AG04449 (cell line): ENCODE results near the gene PRKG1.

Source experiments
- CTCF ChIA-PET: fragments of 350-600 bp; formaldehyde crosslinking; extraction: SDS; loops from one replicate; lab custom pipeline; 2021; ENCODE audit warnings: antibody characterized with exemption; lab: Yijun Ruan, JAX
- POLR2A ChIA-PET: fragments of 400-600, 350-600 bp; formaldehyde crosslinking; extraction: SDS; loops from one replicate; lab custom pipeline; 2020; ENCODE audit warnings: antibody characterized with exemption, inconsistent platforms; lab: Yijun Ruan, JAX
- DNase-seq: peaks from one replicate; pipeline ENCODE4 v3.0.0-alpha.2; 2010; ENCODE audit warnings: low read depth, low spot score
- H3K4me3 ChIP-seq: 2 replicates; pipeline ENCODE4 v1.5.1; 2011; ENCODE audit warnings: low read depth, mild to moderate bottlenecking, control low read depth, low read length
- TF ChIP-seq, protein P1 (sequence below): IDR thresholded peaks from one replicate; pipeline ENCODE4 v1.5.1; 2011; ENCODE audit warnings: mild to moderate bottlenecking, moderate library complexity, low read length, control low read depth, inconsistent platforms; ENCODE audit not compliant: insufficient read depth; ENCODE audit errors: missing control alignments

Gene PRKG1

DNA sequence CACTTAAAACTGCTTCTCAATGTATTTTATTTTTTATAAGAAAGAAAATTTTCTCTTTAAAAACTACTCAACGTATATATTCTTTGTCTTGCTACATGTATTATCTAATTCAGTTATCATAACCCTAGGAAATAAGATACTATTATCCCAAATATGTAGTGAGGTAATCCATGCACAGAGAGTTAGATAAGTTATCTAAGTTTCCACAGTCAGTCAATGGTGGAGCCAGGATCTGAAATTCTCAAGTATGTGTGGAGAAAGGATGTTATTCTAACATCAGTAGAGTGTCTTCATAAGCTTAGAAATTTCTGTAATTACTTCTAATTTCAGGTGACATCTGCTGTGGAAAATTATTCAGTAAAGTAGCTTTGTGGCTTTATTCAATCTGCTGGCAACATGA lies 385.2 kb downstream of the PRKG1 start:
- H3K4me3 ChIP-seq, result no peak overlapping the region
- ChIA-PET POLR2A (no interaction called here), CTCF (interaction anchor here (1.3 kb wide), 1 partner anchor 38 kb away, joined by 4 read pairs; no protein-coding TSS in a partner anchor)
- TF ChIP-seq, protein P1, sequence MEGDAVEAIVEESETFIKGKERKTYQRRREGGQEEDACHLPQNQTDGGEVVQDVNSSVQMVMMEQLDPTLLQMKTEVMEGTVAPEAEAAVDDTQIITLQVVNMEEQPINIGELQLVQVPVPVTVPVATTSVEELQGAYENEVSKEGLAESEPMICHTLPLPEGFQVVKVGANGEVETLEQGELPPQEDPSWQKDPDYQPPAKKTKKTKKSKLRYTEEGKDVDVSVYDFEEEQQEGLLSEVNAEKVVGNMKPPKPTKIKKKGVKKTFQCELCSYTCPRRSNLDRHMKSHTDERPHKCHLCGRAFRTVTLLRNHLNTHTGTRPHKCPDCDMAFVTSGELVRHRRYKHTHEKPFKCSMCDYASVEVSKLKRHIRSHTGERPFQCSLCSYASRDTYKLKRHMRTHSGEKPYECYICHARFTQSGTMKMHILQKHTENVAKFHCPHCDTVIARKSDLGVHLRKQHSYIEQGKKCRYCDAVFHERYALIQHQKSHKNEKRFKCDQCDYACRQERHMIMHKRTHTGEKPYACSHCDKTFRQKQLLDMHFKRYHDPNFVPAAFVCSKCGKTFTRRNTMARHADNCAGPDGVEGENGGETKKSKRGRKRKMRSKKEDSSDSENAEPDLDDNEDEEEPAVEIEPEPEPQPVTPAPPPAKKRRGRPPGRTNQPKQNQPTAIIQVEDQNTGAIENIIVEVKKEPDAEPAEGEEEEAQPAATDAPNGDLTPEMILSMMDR, result no peak
- no peak for DNase-seq

DNA sequence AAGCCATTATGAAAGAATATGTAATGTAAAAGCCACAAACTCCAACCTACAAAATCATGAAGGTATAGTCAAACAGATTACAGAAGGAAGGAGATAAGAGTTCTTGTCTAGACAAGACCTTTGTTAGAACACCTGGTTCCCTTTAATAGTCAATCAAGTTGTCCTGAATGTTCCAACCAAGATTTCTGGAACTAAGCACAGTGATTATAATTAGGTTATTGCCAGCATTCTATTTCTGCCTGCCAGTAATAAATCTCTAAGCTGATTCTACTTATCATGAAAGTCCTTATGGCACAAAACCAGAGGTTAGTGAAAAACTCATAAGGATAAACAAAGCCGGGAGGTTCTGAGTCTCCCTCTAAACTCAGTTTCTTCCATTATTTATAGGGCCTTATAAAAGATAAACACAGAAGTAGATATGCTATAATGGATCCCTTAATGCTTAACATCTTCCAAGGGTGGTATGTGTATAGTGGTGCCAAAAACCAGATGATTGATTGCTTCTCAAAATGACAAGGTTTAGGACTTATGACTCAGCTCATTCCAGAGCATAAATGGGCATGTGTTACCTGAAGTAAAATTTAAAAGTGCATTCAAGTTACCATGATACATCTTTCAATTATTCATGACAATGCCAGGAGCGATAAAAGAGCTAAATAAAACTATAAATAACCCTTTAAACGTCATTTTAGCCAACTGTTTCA lies 387.9 kb downstream of the PRKG1 start:
- ChIA-PET POLR2A (no interaction called here), CTCF (interaction anchor here (1.0 to 1.3 kb wide), 2 partner anchors 40 to 455 kb away, joined by 4 to 6 read pairs; no protein-coding TSS in a partner anchor)
- TF ChIP-seq, protein P1, result no peak
- H3K4me3 ChIP-seq, result no peak overlapping the region
- no peak for DNase-seq

DNA sequence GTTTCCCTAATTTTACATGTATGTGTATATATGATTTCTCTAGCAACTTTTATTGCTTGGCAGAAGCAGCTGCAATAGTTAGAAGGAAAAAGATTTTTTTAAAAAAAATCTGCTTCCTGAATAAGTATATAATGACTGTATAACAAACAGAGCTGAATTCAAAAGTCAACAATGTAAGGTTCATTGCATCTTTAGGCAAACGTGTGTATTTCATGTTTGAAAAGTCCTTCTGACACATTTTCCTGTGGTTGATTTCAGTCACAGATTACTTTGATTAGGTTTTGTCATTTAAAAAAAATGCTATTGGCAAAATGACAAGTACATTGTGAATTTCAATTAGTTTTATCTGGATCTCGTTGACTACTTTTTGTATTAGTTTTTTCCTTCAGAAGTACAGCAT lies 394.1 kb downstream of the PRKG1 start:
- TF ChIP-seq, protein P1, result no peak
- no peak for DNase-seq
- POLR2A ChIA-PET, result no interaction called here
- CTCF ChIA-PET, result no interaction called here
- no peak overlapping the region for H3K4me3 ChIP-seq

DNA sequence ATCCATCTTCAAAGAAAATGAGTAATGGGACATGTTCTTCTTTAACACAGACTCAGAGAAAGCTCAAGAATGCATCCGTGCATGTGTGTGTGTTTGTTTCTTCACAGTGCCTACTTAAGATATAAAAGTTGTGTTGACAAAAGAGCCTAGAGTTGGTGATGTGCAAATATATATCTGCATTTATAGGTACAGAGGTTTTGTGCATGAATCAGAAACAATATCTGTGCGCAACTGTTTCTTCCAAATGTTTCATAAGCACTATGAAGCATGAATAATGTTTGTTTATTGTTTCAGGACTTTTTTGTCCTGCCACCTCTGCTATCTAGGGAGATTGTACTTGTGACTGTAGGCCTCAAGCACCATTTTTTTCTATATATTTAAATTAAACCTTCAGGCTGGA lies 395.4 kb downstream of the PRKG1 start:
- POLR2A ChIA-PET, result no interaction called here
- CTCF ChIA-PET, result interaction anchor here (0.8 kb wide), 1 partner anchor 15 kb away, joined by 3 read pairs; no protein-coding TSS in a partner anchor
- TF ChIP-seq, protein P1, result no peak
- no peak for DNase-seq
- H3K4me3 ChIP-seq, result no peak overlapping the region

DNA sequence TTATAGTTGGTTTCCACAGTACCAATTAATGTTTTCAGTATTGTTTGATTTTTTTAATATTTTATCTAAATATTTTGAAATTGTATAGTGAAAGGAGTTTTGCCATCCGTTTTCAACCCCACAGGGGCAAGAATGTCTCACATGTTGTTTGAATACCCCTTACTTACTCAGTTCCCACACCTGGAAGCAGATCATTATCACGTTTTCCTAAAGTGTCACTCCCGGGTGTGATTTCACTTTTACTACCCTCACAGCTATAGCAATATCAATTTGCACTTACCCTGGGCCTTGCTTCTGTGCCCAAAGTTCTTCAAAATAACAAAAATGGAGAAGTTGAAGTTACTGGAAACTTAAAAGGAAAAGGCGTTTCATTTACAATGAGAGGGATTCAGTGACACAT lies 397.0 kb downstream of the PRKG1 start:
- no peak for DNase-seq
- H3K4me3 ChIP-seq, result no peak overlapping the region
- POLR2A ChIA-PET, result no interaction called here
- CTCF ChIA-PET, result no interaction called here
- TF ChIP-seq, protein P1, result no peak

DNA sequence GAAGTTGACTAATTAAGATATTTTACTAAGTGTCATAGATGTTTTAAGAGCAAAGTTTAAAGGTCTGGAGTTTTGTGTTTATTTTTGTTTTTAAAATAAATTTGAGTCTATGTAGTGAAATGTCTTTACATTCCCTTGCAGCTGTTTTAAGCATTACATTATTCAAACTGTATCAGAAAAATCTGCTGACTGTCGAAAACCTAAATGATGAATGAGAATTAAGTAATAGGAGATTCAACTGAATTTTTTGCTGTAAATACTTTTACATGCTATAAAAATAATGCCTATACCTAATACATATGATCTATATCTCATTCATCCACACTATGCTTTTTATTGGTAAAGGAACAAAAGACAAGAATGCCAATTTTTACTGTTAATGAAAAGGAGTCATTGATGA lies 397.9 kb downstream of the PRKG1 start:
- DNase-seq, result no peak
- TF ChIP-seq, protein P1, result no peak
- H3K4me3 ChIP-seq, result no peak overlapping the region
- CTCF ChIA-PET, result no interaction called here
- POLR2A ChIA-PET, result no interaction called here
